GM21526 (cell line): ENCODE results near the gene CHPF2.

Experiments
- ATAC-seq: cut with Tn5 transposase; IDR thresholded peaks from one replicate; pipeline ENCODE4 v1.9.1; 2021; ENCODE audit warnings: moderate library complexity; ENCODE audit not compliant: unreplicated experiment, low FRiP score

CHPF2 gene, protein sequence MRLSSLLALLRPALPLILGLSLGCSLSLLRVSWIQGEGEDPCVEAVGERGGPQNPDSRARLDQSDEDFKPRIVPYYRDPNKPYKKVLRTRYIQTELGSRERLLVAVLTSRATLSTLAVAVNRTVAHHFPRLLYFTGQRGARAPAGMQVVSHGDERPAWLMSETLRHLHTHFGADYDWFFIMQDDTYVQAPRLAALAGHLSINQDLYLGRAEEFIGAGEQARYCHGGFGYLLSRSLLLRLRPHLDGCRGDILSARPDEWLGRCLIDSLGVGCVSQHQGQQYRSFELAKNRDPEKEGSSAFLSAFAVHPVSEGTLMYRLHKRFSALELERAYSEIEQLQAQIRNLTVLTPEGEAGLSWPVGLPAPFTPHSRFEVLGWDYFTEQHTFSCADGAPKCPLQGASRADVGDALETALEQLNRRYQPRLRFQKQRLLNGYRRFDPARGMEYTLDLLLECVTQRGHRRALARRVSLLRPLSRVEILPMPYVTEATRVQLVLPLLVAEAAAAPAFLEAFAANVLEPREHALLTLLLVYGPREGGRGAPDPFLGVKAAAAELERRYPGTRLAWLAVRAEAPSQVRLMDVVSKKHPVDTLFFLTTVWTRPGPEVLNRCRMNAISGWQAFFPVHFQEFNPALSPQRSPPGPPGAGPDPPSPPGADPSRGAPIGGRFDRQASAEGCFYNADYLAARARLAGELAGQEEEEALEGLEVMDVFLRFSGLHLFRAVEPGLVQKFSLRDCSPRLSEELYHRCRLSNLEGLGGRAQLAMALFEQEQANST

DNA sequence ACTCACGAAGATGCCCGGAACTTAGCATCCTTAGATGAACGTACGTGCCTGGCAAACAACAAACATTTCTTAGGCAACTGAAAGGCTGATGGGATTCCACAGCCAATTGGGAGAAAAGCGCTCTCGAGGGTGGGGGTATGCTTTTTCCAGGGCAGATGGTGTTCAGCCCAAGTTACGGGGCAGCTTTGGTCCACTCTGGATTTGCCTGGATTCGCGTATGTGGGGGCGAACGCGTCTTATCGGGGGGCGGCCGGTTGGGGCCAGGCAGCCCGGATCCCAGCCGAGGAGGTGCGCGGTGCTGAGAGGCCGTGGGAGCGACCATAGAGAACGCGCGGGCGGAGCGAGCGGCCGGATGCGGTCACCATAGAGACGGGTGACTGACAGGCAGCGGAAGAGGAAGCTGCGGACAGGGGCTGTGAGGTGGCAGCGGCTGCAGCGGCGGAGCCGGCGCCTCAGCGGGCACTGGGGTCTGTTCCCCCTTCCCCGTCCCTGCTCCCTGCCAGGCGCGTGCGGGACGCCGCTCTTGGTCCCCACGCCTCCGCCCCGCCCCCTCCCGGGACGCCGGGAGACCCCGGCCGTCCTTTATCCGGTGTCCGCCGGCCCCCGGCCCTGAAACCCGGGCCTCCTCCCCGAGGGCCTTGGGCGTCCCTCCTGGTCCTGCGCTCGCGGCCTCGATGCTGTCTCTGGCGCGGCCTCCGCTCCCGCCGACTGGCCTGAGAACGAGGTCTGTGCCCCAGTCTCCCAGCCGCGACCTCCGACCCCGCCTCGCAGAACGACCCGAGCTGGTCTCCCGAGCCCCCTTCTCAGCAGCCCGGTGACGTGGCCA, at the start of gene CHPF2:
TSS of gene CHPF2 (plus strand) at position 393 of the 826 bp plus-strand sequence. CDS start 1,529 bp downstream, outside the sequence.
- peak; percentile 92 for ATAC-seq

DNA sequence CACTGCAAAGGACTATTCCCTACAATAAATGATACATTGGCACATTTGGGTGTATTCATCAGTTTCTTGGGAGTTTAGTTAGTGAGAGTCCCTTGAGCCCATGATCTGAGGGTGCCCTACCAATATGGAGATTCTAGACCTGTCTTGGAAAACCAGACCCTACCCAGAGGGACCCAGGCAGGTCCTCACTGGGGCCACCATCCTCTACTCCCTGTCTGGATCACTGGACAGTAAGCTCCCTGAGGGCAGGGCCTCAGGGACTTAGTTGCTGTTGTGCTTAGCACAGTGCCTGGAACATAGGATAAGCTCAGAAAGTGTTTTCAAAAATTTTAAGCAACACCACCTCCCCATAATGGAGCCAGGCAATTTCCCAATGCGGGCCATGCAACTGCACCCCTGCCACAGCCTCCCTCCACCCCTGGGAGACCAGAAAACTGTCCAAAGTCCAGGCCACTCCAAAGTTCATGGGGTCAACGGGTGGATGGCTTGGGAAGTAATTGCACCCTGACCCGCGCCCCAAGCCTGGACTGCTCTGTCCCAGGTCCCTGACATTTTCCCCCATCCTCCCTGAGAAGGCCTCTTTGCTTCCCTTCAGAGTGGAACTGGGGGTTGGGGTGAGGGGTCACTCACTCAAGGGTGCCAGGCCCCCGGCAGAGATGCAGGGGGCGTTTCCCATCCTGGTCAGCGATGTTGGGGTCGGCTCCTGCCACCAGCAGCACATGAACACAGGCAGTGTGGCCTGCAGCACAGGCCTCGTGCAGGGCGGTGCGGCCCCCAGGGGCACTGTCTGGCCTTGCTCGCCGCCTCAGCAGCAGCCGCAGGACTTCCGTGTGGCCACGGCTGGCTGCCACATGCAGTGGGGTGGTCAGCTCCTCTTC, 46.3 kb upstream of the CHPF2 start:
- ATAC-seq: no peak

DNA sequence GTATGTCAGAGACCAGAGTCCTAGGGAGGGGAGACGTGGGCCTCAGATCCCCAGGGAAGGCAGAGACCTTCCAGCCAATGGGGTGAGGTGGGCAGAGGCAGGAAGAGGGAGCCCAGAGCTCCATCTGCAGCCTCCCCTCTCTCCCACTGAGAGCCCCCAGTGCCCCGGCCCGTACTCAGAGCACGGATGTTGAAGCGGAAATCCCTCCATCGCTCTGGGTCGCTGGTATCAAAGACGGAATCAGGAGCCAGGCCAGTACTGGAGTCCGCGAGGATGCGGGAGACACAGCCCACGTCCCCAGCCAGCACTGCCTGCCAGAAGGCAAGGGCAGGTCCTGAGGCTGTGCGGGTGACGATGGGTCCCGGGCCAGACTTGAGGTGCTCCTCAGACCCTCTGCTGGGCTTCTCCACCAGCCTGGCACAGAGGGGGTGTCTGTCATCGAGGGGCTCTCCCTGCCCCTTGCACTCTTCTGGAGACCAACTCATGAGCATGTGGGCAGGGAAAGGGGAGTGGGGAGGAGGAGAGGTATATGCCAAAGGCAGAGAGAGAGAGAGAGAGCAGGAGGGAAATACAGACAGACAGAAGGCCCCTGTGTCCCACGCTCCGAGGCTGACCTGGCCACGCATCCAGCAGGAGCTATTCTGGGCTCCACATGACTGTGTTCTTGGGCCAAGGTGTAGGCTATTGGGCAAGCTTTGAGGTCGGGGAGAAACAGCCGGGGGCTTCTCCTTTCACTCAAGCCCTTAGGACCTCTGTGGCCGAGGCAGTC, 45.5 kb upstream of the CHPF2 start, which contains the start of gene ASB10:
TSS of gene ASB10 (minus strand) at position 611 of the 769 bp plus-strand sequence. CDS start at position 491, 120 bp downstream.
- no peak for ATAC-seq

DNA sequence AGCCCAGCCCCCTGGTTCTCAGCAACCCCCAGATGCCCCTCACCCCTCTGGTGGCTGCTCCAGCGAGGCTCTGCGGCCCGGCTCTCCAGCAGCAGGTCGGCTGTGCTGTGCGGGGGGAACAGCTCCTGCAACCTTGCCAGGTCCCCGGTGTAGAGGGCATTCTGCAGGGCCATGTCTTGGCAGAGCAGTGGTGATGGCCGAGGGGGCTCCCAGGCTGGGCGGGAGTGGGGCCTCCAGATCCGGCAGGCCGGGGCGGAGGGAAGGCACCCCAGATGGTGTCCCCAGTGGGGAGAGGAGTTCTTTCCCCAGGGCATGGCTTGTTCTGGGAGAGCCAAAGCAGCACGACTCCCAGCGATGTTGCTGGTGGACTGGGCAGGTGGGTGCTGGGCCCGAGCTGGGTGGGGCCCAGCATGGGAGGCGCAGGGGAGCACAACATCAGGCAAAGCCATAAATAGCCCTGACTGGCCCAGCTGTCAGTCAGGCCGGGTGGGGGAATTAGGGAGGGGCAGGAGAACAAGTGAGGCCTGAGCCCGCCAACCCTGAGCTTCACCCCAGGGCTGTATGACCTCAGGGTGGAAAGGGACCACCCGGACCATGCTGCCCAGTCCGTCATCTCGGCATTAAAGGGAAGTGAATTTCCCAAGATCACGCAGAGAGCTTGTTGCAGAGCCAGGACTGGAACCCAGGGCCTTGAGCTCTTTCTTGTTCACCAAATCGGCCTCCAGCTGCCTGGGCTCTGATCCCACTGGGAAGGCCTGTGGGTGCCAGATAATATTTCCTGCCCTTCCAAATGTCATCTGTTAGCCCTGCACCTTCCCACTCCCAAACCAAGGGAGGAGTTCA, 44.7 kb upstream of the CHPF2 start:
- ATAC-seq: no peak

DNA sequence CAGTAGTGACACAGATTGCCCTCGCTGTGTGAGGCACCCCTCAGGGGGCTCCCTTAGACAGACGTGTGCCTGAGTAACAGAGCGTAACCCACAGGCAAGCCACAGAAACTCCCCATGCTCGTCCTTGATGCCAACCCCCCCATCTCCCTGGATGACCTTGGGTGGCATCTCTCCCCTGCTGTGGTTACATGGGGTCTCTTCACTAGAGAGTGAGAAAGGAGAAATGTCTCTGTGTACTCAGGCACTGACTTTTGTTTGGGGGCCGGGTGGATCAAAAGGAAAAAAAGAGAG, 44.1 kb upstream of the CHPF2 start:
- no peak for ATAC-seq

DNA sequence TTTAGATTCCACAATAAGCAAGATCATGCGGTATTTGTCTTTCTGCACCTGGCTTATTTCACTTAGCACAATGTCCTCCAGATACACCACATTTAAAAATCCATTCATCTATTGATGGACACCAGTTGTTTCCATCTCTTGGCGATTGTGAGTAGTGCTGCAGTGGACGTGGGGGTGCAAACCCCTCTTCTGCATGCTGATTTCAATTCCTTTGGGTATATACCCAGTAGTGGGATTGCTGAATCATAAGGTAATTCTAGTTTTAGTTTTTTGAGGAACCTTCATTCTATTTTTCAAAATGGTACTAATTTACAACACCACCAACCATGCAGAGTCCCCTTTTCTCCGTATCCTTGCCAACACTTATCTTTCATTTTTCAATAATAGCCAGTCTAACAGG, 43.2 kb upstream of the CHPF2 start:
- no peak for ATAC-seq

DNA sequence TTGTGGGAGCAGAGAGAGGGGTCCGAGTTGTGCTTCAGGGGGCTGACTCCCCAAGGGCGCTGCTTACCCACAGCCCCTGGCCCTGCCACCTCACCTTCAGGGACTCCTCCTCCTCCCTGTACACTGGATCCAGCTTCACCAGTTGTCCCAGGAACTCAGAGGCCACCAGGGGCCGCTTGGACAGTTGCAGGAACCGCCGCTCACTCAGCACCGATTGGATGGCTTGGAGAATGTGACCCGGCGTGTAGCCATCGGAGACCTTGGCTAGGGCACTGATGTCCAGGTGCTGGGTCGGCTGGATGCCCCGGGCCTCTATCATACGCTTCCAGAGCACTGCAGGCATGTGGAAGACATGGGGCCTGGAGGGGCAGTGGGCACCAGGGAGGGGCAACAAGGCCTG, 40.7 kb upstream of the CHPF2 start:
- ATAC-seq: no peak

DNA sequence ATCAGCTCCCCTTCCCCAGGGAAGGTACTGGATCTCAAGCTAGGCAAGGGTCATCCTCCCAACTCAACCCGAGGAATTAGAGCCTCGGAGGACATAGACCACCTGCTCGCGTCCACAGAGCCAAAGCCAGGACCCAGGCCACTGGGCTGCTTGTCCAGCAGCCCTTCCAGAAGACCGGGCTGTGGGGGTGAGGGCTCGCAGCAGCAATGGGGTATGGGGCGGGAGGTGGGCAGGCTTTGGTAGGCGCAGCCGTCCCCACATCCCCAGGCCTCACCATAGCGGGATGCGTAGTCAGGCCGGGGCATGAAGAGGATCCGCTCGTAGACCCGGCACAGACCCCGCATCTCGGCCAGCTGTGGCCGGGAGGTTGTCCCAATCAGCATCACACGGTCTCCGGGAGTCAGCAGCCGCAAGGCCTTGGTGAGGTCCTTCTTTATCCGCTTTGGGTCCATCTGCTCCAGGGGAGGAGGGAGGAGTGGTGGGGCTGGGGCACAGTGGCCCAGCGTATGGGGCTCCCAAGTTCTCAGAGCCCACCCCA, 40.2 kb upstream of the CHPF2 start:
- ATAC-seq: no peak

DNA sequence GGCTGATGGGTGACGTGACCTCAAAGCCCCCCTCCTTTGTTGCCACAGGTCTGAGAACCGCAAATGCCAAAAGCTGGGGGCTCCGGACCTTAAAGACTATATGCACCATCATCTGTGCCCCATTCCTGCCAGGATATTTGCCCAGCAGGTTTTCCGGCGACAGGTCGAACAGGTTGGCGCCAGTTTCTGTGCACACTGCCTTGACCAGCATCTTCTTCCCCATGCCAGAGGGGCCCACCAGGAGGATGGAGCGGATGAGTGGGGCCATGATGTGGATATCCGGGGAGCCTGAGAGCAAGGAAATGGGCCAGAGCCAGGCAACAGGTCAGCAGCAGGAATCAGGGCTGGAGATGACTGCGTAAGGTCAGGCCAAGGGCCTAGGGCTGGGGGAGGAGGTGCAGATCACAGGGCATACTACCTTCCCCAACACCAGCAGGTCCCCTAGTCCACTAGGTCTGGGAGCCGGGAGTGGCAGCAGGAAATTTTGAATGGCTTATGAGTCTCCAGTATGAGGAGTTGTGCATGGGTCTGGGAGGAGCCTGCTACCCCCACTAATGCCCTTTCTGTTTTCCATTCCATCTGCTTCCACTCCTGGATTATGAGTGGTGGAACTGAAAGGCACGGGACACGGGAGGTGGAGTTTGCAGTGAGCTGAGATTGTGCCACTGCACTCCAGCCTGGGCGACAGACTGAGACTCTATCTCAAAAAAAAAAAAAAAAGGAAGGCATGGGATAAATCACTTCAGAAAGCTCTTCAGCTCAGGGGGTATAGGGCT, 38.9 kb upstream of the CHPF2 start:
- ATAC-seq: no peak

DNA sequence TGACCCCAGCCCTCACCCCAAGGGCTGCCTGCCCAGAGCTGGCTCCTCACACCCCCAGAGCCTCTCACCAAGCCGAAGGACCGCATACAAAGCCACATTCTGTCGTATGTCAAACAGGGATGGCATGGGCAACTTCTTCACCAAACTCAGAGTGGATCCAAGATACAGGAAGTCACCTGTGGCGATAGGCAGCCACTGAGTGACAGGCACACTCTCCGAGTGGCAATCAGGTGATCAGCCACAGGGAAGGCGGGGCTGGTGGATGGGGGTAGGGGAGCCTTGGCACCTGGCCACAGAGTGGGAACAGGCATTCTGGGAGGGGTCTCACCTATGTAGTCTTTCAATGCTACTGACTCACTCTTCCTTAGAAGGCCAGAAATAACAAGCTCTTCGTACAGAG, 38.1 kb upstream of the CHPF2 start:
- no peak for ATAC-seq

DNA sequence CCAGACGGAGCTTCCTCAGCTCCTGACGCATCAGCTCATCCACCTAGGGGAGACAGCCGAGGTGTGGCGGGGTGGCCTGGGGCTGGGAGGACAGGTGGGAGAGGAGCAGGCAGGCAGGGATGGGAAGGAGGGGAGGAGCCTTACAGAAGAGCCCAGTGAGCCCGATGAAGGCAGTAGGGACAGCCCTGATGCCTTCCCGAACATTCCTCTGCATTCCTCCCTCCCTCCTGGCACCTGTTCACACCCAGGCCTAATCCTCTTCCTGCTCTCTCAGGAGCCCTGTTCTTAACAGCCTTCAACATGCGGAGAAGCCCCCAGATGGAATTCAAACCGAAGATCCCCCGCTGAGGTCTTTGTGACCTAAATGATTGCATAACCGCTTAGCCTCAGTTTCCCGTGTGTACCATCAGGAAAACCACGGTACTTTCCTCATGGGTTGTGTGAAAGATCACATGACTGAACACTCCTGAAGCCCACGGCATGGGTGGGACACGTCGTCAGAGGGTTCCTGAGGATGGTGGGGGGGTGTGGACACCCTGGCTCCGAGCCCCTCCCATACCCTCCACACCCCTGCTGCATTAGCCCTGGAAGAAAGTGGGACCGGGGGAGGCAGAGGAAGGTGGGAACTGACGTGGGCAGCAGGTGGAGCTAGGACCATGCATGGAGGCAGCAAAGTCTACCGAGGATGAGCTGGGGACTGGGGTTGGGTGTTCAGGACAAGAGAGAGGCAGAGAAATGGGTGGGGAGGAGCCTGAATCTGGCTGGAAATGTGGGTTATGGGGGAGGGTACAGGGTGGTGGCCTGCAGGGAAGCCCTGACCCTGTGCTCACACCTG, 36.5 kb upstream of the CHPF2 start:
- ATAC-seq: no peak

DNA sequence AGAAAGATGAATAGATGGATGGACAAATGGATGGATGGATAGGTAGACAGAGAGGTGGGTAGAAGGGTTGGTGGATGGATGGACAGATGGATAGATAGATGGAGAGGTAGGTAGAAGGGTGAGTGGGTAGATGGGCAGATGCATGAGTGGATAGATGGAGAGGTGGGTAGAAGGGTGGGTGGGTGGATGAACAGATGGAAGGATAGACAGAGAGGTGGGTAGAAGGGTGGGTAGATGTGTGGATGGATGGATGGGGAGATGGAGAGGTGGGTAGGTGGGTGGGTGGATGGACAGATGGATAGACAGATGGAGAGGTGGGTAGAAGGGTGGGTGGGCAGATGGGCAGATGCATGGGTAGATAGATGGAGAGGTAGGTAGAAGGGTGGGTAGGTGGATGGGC, 34.4 kb upstream of the CHPF2 start:
- no peak for ATAC-seq

DNA sequence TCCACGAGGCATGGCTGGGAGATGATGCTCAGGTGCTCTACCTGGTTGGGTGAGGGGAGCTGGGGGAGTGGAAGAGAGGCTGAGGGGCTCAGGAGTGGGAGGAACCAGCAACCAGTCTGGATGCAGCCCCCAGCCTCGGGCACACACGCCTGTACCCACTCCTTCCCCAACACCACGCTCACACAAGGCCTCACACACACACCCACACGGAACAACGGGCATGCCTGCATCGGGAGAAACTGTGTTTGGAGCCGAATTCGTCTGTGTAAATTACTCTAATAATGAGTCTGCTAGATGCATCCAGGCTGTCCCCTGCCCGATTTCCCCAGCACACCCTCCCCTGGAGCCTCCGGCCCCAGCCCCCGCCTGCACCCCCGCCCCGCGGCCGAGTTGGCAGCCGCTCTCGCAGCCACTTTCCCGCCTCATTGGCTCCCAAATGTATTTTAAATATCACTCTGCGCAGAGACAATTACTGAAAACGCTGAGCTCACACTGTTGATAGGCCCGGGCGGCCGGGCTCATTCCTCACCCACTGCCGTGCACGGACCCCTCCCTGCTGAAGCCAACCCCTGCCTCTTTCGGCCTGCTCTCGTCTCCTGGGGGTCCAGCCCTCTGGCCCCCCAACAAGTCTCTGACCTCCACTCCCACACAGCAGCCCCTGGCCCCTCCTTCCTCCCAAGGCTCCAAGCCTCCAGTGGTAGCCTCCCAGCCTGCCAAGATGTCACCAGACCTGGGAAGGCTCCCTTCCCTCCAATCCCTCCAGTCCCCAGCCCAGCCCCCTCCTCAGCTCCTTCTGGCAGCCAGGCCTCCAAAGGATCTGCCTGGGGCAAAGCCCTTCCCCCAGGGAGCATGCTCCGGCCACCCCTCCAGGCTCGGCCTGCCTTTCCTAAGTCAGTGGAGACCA, 33.1 kb upstream of the CHPF2 start:
- no peak for ATAC-seq

DNA sequence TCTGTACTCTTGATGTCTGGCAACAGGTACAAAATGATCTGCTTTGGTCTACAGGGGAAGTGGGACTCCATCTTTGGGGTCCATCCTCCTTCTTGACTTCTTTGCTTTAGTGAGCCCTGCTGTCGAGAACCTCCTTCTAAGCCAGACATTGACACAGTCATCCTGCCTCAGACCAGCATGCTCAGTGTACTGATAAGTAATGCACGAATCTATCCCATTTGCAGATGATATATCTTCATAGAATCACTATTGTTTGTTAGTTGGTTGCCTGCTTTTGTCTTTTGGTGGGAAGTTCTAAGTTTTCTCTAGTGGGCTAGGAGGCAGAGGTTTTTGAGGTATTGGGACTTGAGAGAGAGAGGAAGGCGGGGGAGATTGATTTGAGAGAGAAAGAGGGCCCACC, 30.9 kb upstream of the CHPF2 start:
- ATAC-seq: no peak

DNA sequence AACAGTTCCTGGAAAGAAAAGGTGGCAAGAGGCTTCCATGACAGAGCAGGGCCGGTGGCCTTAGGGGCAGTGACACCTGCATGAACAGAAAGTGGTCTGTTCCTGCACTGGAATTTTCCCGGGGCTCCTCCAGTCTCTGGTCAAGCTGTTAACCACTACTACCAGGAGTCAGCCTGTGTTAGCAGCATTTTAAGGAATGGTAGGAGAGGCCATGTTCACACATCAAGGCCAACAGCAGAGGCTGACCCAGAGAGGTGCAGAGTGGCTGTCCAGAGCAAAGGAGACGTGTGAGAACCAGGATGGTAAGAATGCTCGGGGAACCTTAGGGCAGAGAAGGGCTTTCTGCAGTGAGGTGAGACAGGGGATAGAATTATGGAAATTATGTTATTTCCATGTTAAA, 30.5 kb upstream of the CHPF2 start:
- ATAC-seq: no peak

DNA sequence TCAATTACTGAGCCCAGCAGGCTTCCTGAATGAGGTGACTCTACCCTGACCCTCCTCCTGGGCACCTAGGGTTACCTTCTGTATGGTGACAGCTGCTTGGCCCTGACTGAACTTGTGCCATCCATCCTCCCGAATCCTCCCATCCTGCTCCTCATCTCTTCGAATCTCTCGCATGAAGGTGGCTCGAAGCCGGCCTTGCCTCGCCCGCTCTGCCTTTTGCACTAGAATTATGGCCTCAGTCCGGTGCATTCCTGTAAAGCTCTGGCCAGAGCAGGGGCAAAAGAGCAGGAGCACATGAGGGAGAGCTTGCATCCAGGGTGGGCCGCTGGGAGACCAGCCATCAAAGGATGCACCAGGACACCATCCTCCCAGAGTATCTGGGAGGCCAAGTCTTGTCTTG, 29.4 kb upstream of the CHPF2 start:
- ATAC-seq: no peak
